GM12878 (cell line): ENCODE measurements around the gene DLG1. TPM values are rescaled to one million over a fixed set of nuclear protein-coding genes. Genes with fewer than 3 reads are reported as not detected.

Experiments
- ATAC-seq: fragments of 200-7000 bp; cut with Tn5 transposase; 3 replicates; pipeline ENCODE4 v1.9.1; 2020; ENCODE audit warnings: mild to moderate bottlenecking, moderate library complexity
- BruUV-seq: library from RNA; stranded (reverse); fragments of 400-500 nt; replicated peaks from 2 replicates; lab custom pipeline; 2021; lab: Mats Ljungman, UMichigan
- CTCF ChIA-PET: fragments of 300-600 bp; sonication (Branson Sonifier 250); formaldehyde crosslinking; extraction: SDS; loops from one replicate; lab custom pipeline; 2021; ENCODE audit warnings: inconsistent platforms; lab: Yijun Ruan, JAX
- POLR2A ChIA-PET: fragments of 350-600 bp; formaldehyde crosslinking; extraction: SDS; loops from one replicate; lab custom pipeline; 2021; ENCODE audit warnings: inconsistent platforms; lab: Charles Lee
- RAD21 ChIA-PET: fragments of 300-600 bp; sonication (Branson Sonifier 250); formaldehyde crosslinking; loops from one replicate; lab custom pipeline; 2023; ENCODE audit warnings: antibody characterized with exemption; ENCODE audit not compliant: unreplicated experiment; lab: Charles Lee
- SMC1A ChIA-PET: fragments of 300-600 bp; sonication (Branson Sonifier 250); formaldehyde crosslinking; loops from one replicate; lab custom pipeline; 2023; ENCODE audit not compliant: unreplicated experiment, uncharacterized antibody; lab: Charles Lee
- DNase-seq: peaks from one replicate; pipeline ENCODE4 v3.0.0-alpha.2; 2011; ENCODE audit warnings: low read depth, low spot score
- FAIRE-seq: peaks from 3 replicates; lab custom pipeline; 2011; peaks lifted over from hg19 to GRCh38; lab: Jason Lieb, UNC
- H2AFZ ChIP-seq: 2 replicates; pipeline ENCODE4 v1.6.0; 2011; ENCODE audit warnings: low read depth, low read length, control low read depth; ENCODE audit not compliant: control insufficient read depth
- H3K27ac ChIP-seq: 2 replicates; pipeline ENCODE4 v1.5.1; 2011; ENCODE audit warnings: control low read depth; ENCODE audit not compliant: control insufficient read depth, insufficient read depth
- H3K27me3 ChIP-seq, 2 experiments: replicated peaks in 1 of 2; 2 replicates each; pipeline versions ENCODE4 v1.6.0 to v1.6.1; 2011; ENCODE audit warnings: low read length in 1 of 2; ENCODE audit not compliant: control insufficient read depth in 2 of 2, insufficient read depth in 2 of 2
- H3K36me3 ChIP-seq, 2 experiments: 2 replicates each; pipeline ENCODE4 v1.5.1; 2011; ENCODE audit warnings: low read length in 1 of 2; ENCODE audit not compliant: control insufficient read depth in 2 of 2, insufficient read depth in 2 of 2
- H3K4me1 ChIP-seq: 2 replicates; pipeline ENCODE4 v1.6.1; 2011; ENCODE audit warnings: mild to moderate bottlenecking, low read length, moderate library complexity, mixed read lengths; ENCODE audit not compliant: control insufficient read depth, insufficient read depth
- H3K4me2 ChIP-seq: 2 replicates; pipeline ENCODE4 v1.6.0; 2011; ENCODE audit warnings: control low read depth; ENCODE audit not compliant: control insufficient read depth, insufficient read depth
- H3K4me3 ChIP-seq: fragments of 200-600 bp; sonication (generic); 2 replicates; pipeline ENCODE4 v1.5.1; 2016
- H3K79me2 ChIP-seq: 2 replicates; pipeline ENCODE4 v1.6.0; 2011; ENCODE audit warnings: low read length; ENCODE audit not compliant: control insufficient read depth, insufficient read depth
- H3K9ac ChIP-seq: 2 replicates; pipeline ENCODE4 v1.8.0; 2011; ENCODE audit warnings: low read length, control low read depth, mixed read lengths; ENCODE audit not compliant: control insufficient read depth, insufficient read depth
- H3K9me3 ChIP-seq: replicated peaks from 3 replicates; pipeline ENCODE4 v1.5.1; 2011; ENCODE audit warnings: mild to moderate bottlenecking, low read length; ENCODE audit not compliant: control insufficient read depth, insufficient read depth
- H4K20me1 ChIP-seq: 2 replicates; pipeline ENCODE4 v1.6.0; 2011; ENCODE audit not compliant: control insufficient read depth, insufficient read depth
- LARP7 ChIP-seq: fragments of 450-650 bp; IDR thresholded peaks from 2 replicates; pipeline ENCODE4 v1.6.1; 2017; ENCODE audit warnings: mild to moderate bottlenecking
- NKRF ChIP-seq: fragments of 450-650 bp; conservative IDR thresholded peaks from 2 replicates; pipeline ENCODE4 v1.6.1; 2017; ENCODE audit warnings: mild to moderate bottlenecking, moderate library complexity
- SRF ChIP-seq, 2 experiments: IDR thresholded peaks; 2 replicates each; pipeline ENCODE4 v1.6.1; 2011; ENCODE audit warnings: low read depth in 2 of 2, low read length in 2 of 2, mild to moderate bottlenecking in 1 of 2, moderate library complexity in 1 of 2
- STAT3 ChIP-seq: IDR thresholded peaks from 2 replicates; pipeline ENCODE4 v1.6.1; 2011; ENCODE audit warnings: low read depth, low read length, improper control_type of control experiment
- YY1 ChIP-seq: IDR thresholded peaks from 2 replicates; pipeline ENCODE4 v1.6.1; 2011; ENCODE audit warnings: low read depth, mild to moderate bottlenecking, low read length
- ZNF592 ChIP-seq: fragments of 450-650 bp; IDR thresholded peaks from 2 replicates; pipeline ENCODE4 v1.6.1; 2017; ENCODE audit warnings: mild to moderate bottlenecking, moderate library complexity
- WGBS: methylation state at CpG from one replicate; pipeline ENCODE4 v1.1.6; 2016; ENCODE audit warnings: low lambda C conversion rate; ENCODE audit not compliant: insufficient replicate concordance, insufficient coverage; ENCODE audit errors: missing lambda C conversion rate; 5-methylcytosine and 5-hydroxymethylcytosine counted together
- in situ Hi-C: fragments of 300-500 bp; cut with MboI; formaldehyde crosslinking; loops from 9 replicates; pipeline ENCODE4 v1.14.3; 2018; ENCODE audit warnings: mixed read lengths
- intact Hi-C: fragments of 100-400 bp; cut with micrococcal nuclease; formaldehyde crosslinking; loops from one replicate; pipeline ENCODE4 v1.14.2; 2022; ENCODE audit not compliant: unreplicated experiment
- polyA plus RNA-seq, 11 experiments: library from polyadenylated mRNA; depleted of rRNA in 4 of 11; unstranded in 6 of 11; stranded (reverse) in 5 of 11; fragments of >200 nt; fragmentation: Nextera tagmentation in 4 of 11; fragmentation: Illumina TruSeq in 1 of 11; extraction: Ambion mirVana in 4 of 11; extraction: Trizol in 1 of 11; gene quantifications; 1 replicate in 1 of 11; 2 replicates in 10 of 11; pipeline versions ENCODE4 v1.2.1 to v1.2.3, GENCODE V29; 2011 to 2016; ENCODE audit warnings: inconsistent platforms in 2 of 11, missing spikeins in 2 of 11, low read depth in 1 of 11
- total RNA-seq, 4 experiments: library from RNA; depleted of rRNA in 3 of 4; stranded (reverse); fragments of >200 nt in 3 of 4; fragmentation: Illumina TruSeq in 1 of 4; extraction: Trizol in 1 of 4; gene quantifications; 2 replicates each; pipeline versions ENCODE4 v1.2.1 to v1.2.3, GENCODE V29; 2013 to 2021
- TF ChIP-seq, protein P1 (sequence below): fragments of 450-650 bp; IDR thresholded peaks from 2 replicates; pipeline ENCODE4 v1.6.1; 2016; ENCODE audit warnings: mild to moderate bottlenecking
- TF ChIP-seq, protein P2 (sequence below): fragments of 450-650 bp; IDR thresholded peaks from 2 replicates; pipeline ENCODE4 v1.6.1; 2016; ENCODE audit warnings: mild to moderate bottlenecking

Gene DLG1
- total and polyA plus RNA-seq, 10 of the 15 experiments (the other 5 are each of a cell fraction or from before 2014, with no cell fraction given) = 9.2 to 63.1 (median 40.1) TPM

- BruUV-seq = no TSS peak
- no peak for ATAC-seq
- H4K20me1 ChIP-seq = no peaks in the 10 kb centered on the region
- H3K4me2 ChIP-seq = no peak overlapping the region
- in situ Hi-C loops (no loop called here), intact Hi-C loops (no loop called here)
- POLR2A ChIA-PET = no interaction called here
- no peak overlapping the region for H2AFZ ChIP-seq
- H3K36me3 ChIP-seq = no peaks in the 10 kb centered on the region
- no peak for DNase-seq
- RAD21 ChIA-PET = no interaction called here
- peaks cover 9% of the 10 kb centered on the region for H3K4me1 ChIP-seq
- no peaks in the 10 kb centered on the region for H3K79me2 ChIP-seq
- FAIRE-seq = no peak
- WGBS = 58% methylated on average over 5 of the region's 5 CpGs
- no peak overlapping the region for H3K27ac ChIP-seq
- CTCF ChIA-PET = interaction anchor here (6.2 kb wide), 1 partner anchor 30 kb away, joined by 45 read pairs; the partner anchor contains the start of gene MELTF
- SMC1A ChIA-PET = no interaction called here
- no peak overlapping the region for H3K9ac ChIP-seq
- no peaks in the 10 kb centered on the region for H3K27me3 ChIP-seq
- no peak overlapping the region for H3K4me3 ChIP-seq
- H3K9me3 ChIP-seq = no peaks in the 10 kb centered on the region; the same call in 2 of the 3 replicates
- TF ChIP-seq YY1 (no peak), SRF (IDR thresholded peaks at IDR 0.05; ENCODE audit: low read depth in 2 of 2, low read length in 2 of 2) (no peak), NKRF (no peak), STAT3 (no peak), ZNF592 (no peak), LARP7 (no peak)
- TF ChIP-seq, protein P1, sequence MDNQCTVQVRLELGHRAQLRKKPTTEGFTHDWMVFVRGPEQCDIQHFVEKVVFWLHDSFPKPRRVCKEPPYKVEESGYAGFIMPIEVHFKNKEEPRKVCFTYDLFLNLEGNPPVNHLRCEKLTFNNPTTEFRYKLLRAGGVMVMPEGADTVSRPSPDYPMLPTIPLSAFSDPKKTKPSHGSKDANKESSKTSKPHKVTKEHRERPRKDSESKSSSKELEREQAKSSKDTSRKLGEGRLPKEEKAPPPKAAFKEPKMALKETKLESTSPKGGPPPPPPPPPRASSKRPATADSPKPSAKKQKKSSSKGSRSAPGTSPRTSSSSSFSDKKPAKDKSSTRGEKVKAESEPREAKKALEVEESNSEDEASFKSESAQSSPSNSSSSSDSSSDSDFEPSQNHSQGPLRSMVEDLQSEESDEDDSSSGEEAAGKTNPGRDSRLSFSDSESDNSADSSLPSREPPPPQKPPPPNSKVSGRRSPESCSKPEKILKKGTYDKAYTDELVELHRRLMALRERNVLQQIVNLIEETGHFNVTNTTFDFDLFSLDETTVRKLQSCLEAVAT = no peak
- TF ChIP-seq, protein P2, sequence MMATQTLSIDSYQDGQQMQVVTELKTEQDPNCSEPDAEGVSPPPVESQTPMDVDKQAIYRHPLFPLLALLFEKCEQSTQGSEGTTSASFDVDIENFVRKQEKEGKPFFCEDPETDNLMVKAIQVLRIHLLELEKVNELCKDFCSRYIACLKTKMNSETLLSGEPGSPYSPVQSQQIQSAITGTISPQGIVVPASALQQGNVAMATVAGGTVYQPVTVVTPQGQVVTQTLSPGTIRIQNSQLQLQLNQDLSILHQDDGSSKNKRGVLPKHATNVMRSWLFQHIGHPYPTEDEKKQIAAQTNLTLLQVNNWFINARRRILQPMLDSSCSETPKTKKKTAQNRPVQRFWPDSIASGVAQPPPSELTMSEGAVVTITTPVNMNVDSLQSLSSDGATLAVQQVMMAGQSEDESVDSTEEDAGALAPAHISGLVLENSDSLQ = no peak
These were observed 298.2 kb downstream of the DLG1 start for GRCh38 chr3:197000211-197000610.
